HepG2 (cell line): ENCODE results near the gene BMPR1B.

ENCODE experiments used
- AFF4 ChIP-seq: sonication (generic); formaldehyde crosslinking; IDR thresholded peaks from 2 replicates; pipeline ENCODE4 v1.4.0; 2020; ENCODE audit warnings: missing genetic modification reagents
- HMG20B ChIP-seq: conservative IDR thresholded peaks from 2 replicates; pipeline ENCODE4 v1.6.1; 2016; ENCODE audit warnings: missing genetic modification reagents, missing compliant biosample characterization
- HNRNPK ChIP-seq: fragments of 200-400 bp; formaldehyde crosslinking; IDR thresholded peaks from 2 replicates; pipeline ENCODE4 v1.6.1; 2018; ENCODE audit warnings: low read length, low read depth, moderate library complexity, mild to moderate bottlenecking; ENCODE audit not compliant: poor library complexity, severe bottlenecking
- KDM1A ChIP-seq: IDR thresholded peaks from 2 replicates; pipeline ENCODE4 v1.6.1; 2016; ENCODE audit warnings: missing compliant biosample characterization
- RFX5 ChIP-seq: IDR thresholded peaks from 2 replicates; pipeline ENCODE4 v1.6.1; 2011; ENCODE audit warnings: low read depth, low read length, improper control_type of control experiment
- SALL2 ChIP-seq: sonication (generic); formaldehyde crosslinking; IDR thresholded peaks from 2 replicates; pipeline ENCODE4 v1.8.1; 2023; ENCODE audit warnings: mild to moderate bottlenecking, missing genetic modification reagents, inconsistent platforms
- SMAD9 ChIP-seq: sonication (generic); formaldehyde crosslinking; IDR thresholded peaks from 2 replicates; pipeline ENCODE4 v1.5.1; 2020; ENCODE audit warnings: mild to moderate bottlenecking, missing genetic modification reagents
- TBP ChIP-seq: sonication (generic); formaldehyde crosslinking; IDR thresholded peaks from 2 replicates; pipeline ENCODE4 v1.5.0; 2020; ENCODE audit warnings: missing genetic modification reagents
- TF ChIP-seq, protein P1 (sequence below): sonication (generic); formaldehyde crosslinking; IDR thresholded peaks from 2 replicates; pipeline ENCODE4 v1.5.0; 2020; ENCODE audit warnings: mild to moderate bottlenecking, missing genetic modification reagents, moderate library complexity
- TF ChIP-seq, protein P2 (sequence below), 2 experiments: sonication (generic) in 1 of 2; formaldehyde crosslinking in 1 of 2; IDR thresholded peaks; 2 replicates each; pipeline versions ENCODE4 v1.5.1 to v1.6.1; 2011 to 2020; ENCODE audit warnings: borderline replicate concordance in 1 of 2, low read depth in 1 of 2, low read length in 1 of 2, mild to moderate bottlenecking in 1 of 2, missing genetic modification reagents in 1 of 2, moderate library complexity in 1 of 2

DNA sequence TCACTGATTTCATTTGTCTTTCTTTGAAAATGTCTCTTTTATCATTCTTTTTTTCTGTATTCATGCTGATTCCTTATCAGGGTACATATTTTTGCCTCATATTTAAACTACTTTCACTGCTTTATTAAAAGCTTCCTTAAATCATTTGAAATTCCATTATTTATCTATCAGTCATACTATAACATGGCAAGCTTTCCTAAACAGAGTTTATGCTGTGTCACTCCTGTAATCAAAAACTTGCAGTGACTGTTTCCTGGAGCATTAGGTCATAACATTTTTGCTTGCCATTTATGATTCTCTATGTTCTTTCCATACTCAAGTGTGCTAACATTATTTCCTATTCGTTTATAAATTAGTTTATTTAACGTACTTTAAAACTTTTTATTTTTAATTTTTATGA, 203.7 kb downstream of the BMPR1B start:
- TF ChIP-seq RFX5 (no peak), TBP (CRISPR knock-in tag) (no peak), SMAD9 (no peak), AFF4 (CRISPR knock-in tag) (no peak), KDM1A (CRISPR knock-in tag) (no peak), HNRNPK (no peak), SALL2 (no peak), HMG20B (CRISPR knock-in tag) (no peak)
- TF ChIP-seq, protein P1, sequence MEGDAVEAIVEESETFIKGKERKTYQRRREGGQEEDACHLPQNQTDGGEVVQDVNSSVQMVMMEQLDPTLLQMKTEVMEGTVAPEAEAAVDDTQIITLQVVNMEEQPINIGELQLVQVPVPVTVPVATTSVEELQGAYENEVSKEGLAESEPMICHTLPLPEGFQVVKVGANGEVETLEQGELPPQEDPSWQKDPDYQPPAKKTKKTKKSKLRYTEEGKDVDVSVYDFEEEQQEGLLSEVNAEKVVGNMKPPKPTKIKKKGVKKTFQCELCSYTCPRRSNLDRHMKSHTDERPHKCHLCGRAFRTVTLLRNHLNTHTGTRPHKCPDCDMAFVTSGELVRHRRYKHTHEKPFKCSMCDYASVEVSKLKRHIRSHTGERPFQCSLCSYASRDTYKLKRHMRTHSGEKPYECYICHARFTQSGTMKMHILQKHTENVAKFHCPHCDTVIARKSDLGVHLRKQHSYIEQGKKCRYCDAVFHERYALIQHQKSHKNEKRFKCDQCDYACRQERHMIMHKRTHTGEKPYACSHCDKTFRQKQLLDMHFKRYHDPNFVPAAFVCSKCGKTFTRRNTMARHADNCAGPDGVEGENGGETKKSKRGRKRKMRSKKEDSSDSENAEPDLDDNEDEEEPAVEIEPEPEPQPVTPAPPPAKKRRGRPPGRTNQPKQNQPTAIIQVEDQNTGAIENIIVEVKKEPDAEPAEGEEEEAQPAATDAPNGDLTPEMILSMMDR: no peak
- TF ChIP-seq, protein P2, sequence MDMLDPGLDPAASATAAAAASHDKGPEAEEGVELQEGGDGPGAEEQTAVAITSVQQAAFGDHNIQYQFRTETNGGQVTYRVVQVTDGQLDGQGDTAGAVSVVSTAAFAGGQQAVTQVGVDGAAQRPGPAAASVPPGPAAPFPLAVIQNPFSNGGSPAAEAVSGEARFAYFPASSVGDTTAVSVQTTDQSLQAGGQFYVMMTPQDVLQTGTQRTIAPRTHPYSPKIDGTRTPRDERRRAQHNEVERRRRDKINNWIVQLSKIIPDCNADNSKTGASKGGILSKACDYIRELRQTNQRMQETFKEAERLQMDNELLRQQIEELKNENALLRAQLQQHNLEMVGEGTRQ (IDR thresholded peaks at IDR 0.05; ENCODE audit: low read depth, low read length): no peak
- TF ChIP-seq, protein P2 (CRISPR knock-in tag; IDR thresholded peaks at IDR 0.05; ENCODE audit: borderline replicate concordance): no peak
